H1 (cell line): Measurements from ENCODE around the gene TBX5. TPM values are rescaled to one million over a fixed set of nuclear protein-coding genes. Genes with fewer than 3 reads are reported as not detected.

ENCODE experiments used
- CTCF ChIA-PET: fragments of 300-600 bp; sonication (Branson Sonifier 250); formaldehyde crosslinking; loops from one replicate; lab custom pipeline; 2021; ENCODE audit not compliant: partially characterized antibody; lab: Charles Lee
- POLR2A ChIA-PET: fragments of 300-600 bp; sonication (Branson Sonifier 250); formaldehyde crosslinking; loops from one replicate; lab custom pipeline; 2021; ENCODE audit warnings: inconsistent platforms; ENCODE audit not compliant: partially characterized antibody; lab: Charles Lee
- DNase-seq, 2 experiments: peaks; one replicate each; pipeline versions ENCODE4 v3.0.0 to v3.0.0-alpha.2; 2010 to 2022; ENCODE audit warnings: low spot score in 2 of 2, low read depth in 1 of 2, mixed read lengths in 1 of 2
- FAIRE-seq: peaks from 2 replicates; lab custom pipeline; 2011; peaks lifted over from hg19 to GRCh38; lab: Jason Lieb, UNC
- H2AFZ ChIP-seq: 2 replicates; pipeline ENCODE4 v1.8.1; 2012; ENCODE audit warnings: low read length, inconsistent platforms
- H2AK5ac ChIP-seq: 2 replicates; pipeline ENCODE4 v1.6.1; 2013; ENCODE audit warnings: low read depth, low read length
- H2BK120ac ChIP-seq: replicated peaks from 2 replicates; pipeline ENCODE3; 2013; ENCODE audit warnings: low read depth, low read length, inconsistent platforms
- H2BK12ac ChIP-seq: 2 replicates; pipeline ENCODE4 v1.6.1; 2013; ENCODE audit warnings: low read depth, low read length
- H2BK15ac ChIP-seq: 2 replicates; pipeline ENCODE4 v1.6.1; 2013; ENCODE audit warnings: low read length
- H2BK20ac ChIP-seq: 2 replicates; pipeline ENCODE4 v1.6.1; 2013; ENCODE audit warnings: low read length
- H2BK5ac ChIP-seq: 2 replicates; pipeline ENCODE4 v1.6.1; 2013; ENCODE audit warnings: low read depth, low read length
- H3K14ac ChIP-seq: 2 replicates; pipeline ENCODE4 v1.6.1; 2013; ENCODE audit warnings: inconsistent platforms; ENCODE audit not compliant: insufficient read length
- H3K18ac ChIP-seq: 2 replicates; pipeline ENCODE4 v1.6.1; 2013; ENCODE audit warnings: low read length; ENCODE audit errors: extremely low read depth
- H3K23ac ChIP-seq: 2 replicates; pipeline ENCODE4 v1.6.1; 2013; ENCODE audit warnings: inconsistent platforms; ENCODE audit not compliant: insufficient read length
- H3K23me2 ChIP-seq: 2 replicates; pipeline ENCODE4 v1.6.1; 2013; ENCODE audit warnings: low read depth, low read length
- H3K27ac ChIP-seq: 2 replicates; pipeline ENCODE4 v1.6.1; 2011; ENCODE audit warnings: low read depth, low read length, inconsistent platforms
- H3K27me3 ChIP-seq, 4 experiments: replicated peaks in 1 of 4; 1 replicate in 1 of 4; 2 replicates in 3 of 4; pipeline versions ENCODE4 v1.6.1 to v1.8.1; 2011 to 2013; ENCODE audit warnings: low read length in 3 of 4, mild to moderate bottlenecking in 3 of 4, inconsistent platforms in 2 of 4, mixed read lengths in 2 of 4, moderate library complexity in 1 of 4; ENCODE audit not compliant: control insufficient read depth in 3 of 4, insufficient read depth in 3 of 4; ENCODE audit errors: extremely low read depth in 1 of 4
- H3K36me3 ChIP-seq, 4 experiments: 2 replicates each; pipeline versions ENCODE4 v1.6.1 to v1.8.1; 2011 to 2013; ENCODE audit warnings: mild to moderate bottlenecking in 4 of 4, low read length in 3 of 4, moderate library complexity in 2 of 4, control low read depth in 1 of 4, inconsistent platforms in 1 of 4; ENCODE audit not compliant: insufficient read depth in 4 of 4, control insufficient read depth in 2 of 4
- H3K4ac ChIP-seq: replicated peaks from 2 replicates; pipeline ENCODE3; 2013; ENCODE audit warnings: low read length, low read depth, mixed read lengths, inconsistent platforms; ENCODE audit not compliant: insufficient read length
- H3K4me1 ChIP-seq, 4 experiments: replicated peaks in 1 of 4; 1 replicate in 1 of 4; 2 replicates in 3 of 4; pipeline versions ENCODE4 v1.6.1 to v1.8.1; 2011 to 2013; ENCODE audit warnings: low read length in 3 of 4, inconsistent platforms in 2 of 4, mixed read lengths in 1 of 4; ENCODE audit not compliant: insufficient read depth in 4 of 4, control insufficient read depth in 3 of 4
- H3K4me2 ChIP-seq, 2 experiments: 2 replicates each; pipeline versions ENCODE4 v1.6.1 to v1.8.1; 2011 to 2013; ENCODE audit warnings: low read depth in 2 of 2, low read length in 2 of 2, control low read depth in 1 of 2, inconsistent platforms in 1 of 2, mild to moderate bottlenecking in 1 of 2; ENCODE audit not compliant: insufficient read depth in 1 of 2
- H3K4me3 ChIP-seq, 4 experiments: fragments of 200-600, 300-600 bp in 1 of 4; sonication (generic), shearing (Covaris generic), sonication (Bioruptor Twin) in 1 of 4; 2 replicates each; pipeline versions ENCODE4 v1.5.1 to v1.8.1; 2011 to 2016; ENCODE audit warnings: low read length in 4 of 4, low read depth in 3 of 4, control low read depth in 2 of 4, inconsistent platforms in 2 of 4, mild to moderate bottlenecking in 2 of 4, mixed read lengths in 1 of 4, moderate library complexity in 1 of 4; ENCODE audit not compliant: insufficient read depth in 2 of 4; ENCODE audit errors: extremely low read depth in 1 of 4
- H3K56ac ChIP-seq: replicated peaks from 2 replicates; pipeline ENCODE3; 2013; ENCODE audit warnings: low read depth, mild to moderate bottlenecking, mixed read lengths, low read length, inconsistent platforms; ENCODE audit not compliant: insufficient read length
- H3K79me1 ChIP-seq: 2 replicates; pipeline ENCODE4 v1.6.1; 2013; ENCODE audit warnings: low read depth, low read length, control low read depth
- H3K79me2 ChIP-seq, 2 experiments: 2 replicates each; pipeline versions ENCODE4 v1.6.1 to v1.8.1; 2012 to 2013; ENCODE audit warnings: low read length in 2 of 2, mild to moderate bottlenecking in 2 of 2, inconsistent platforms in 1 of 2; ENCODE audit not compliant: insufficient read depth in 2 of 2, control insufficient read depth in 1 of 2
- H3K9ac ChIP-seq, 4 experiments: replicated peaks in 1 of 4; 1 replicate in 1 of 4; 2 replicates in 3 of 4; pipeline versions ENCODE4 v1.6.1 to v1.8.1; 2011 to 2013; ENCODE audit warnings: low read depth in 3 of 4, low read length in 3 of 4, control low read depth in 2 of 4, mild to moderate bottlenecking in 2 of 4, moderate library complexity in 2 of 4, inconsistent platforms in 1 of 4; ENCODE audit errors: extremely low read depth in 1 of 4
- H3K9me3 ChIP-seq, 2 experiments: 2 replicates each; pipeline versions ENCODE4 v1.6.1 to v1.8.1; 2012 to 2013; ENCODE audit warnings: mild to moderate bottlenecking in 2 of 2, moderate library complexity in 2 of 2, control low read depth in 1 of 2, inconsistent platforms in 1 of 2, low read depth in 1 of 2, low read length in 1 of 2, mixed read lengths in 1 of 2; ENCODE audit not compliant: insufficient read depth in 2 of 2
- H4K20me1 ChIP-seq, 2 experiments: replicated peaks in 1 of 2; 2 replicates each; pipeline versions ENCODE3 to v1.8.1; 2011 to 2013; ENCODE audit warnings: inconsistent platforms in 2 of 2, low read length in 2 of 2, mild to moderate bottlenecking in 1 of 2; ENCODE audit not compliant: insufficient read depth in 2 of 2, control insufficient read depth in 1 of 2
- H4K5ac ChIP-seq: 2 replicates; pipeline ENCODE4 v1.6.1; 2013; ENCODE audit warnings: low read length, low read depth, mixed read lengths, inconsistent platforms; ENCODE audit not compliant: insufficient read length
- H4K8ac ChIP-seq: 2 replicates; pipeline ENCODE4 v1.8.0; 2013; ENCODE audit warnings: mild to moderate bottlenecking, moderate library complexity, low read length, inconsistent platforms; ENCODE audit not compliant: insufficient read depth; ENCODE audit errors: extremely low read depth
- H4K91ac ChIP-seq: replicated peaks from 2 replicates; pipeline ENCODE3; 2013; ENCODE audit warnings: low read length, mixed read lengths, inconsistent platforms; ENCODE audit not compliant: insufficient read length
- E2F6 ChIP-seq: IDR thresholded peaks from 2 replicates; pipeline ENCODE4 v1.6.1; 2012; ENCODE audit warnings: inconsistent platforms
- JUN ChIP-seq: IDR thresholded peaks from 2 replicates; pipeline ENCODE4 v1.6.1; 2011; ENCODE audit warnings: low read depth, mild to moderate bottlenecking, improper control_type of control experiment, low read length
- POLR2A ChIP-seq, 2 experiments: IDR thresholded peaks; 1 replicate in 1 of 2; 2 replicates in 1 of 2; pipeline ENCODE4 v1.6.1; 2011; ENCODE audit warnings: low read depth in 2 of 2, low read length in 2 of 2, mild to moderate bottlenecking in 2 of 2; ENCODE audit errors: control extremely low read depth in 1 of 2
- POLR2AphosphoS5 ChIP-seq: IDR thresholded peaks from 2 replicates; pipeline ENCODE4 v1.6.1; 2011; ENCODE audit warnings: low read depth, low read length
- SIN3A ChIP-seq, 2 experiments: IDR thresholded peaks in 1 of 2; conservative IDR thresholded peaks in 1 of 2; 2 replicates each; pipeline ENCODE4 v1.6.1; 2011 to 2012; ENCODE audit warnings: low read length in 2 of 2, improper control_type of control experiment in 1 of 2, low read depth in 1 of 2, mild to moderate bottlenecking in 1 of 2
- SP2 ChIP-seq: IDR thresholded peaks from 2 replicates; pipeline ENCODE4 v1.6.1; 2012; ENCODE audit warnings: mild to moderate bottlenecking, low read length, inconsistent platforms
- SRF ChIP-seq: IDR thresholded peaks from 2 replicates; pipeline ENCODE4 v1.6.1; 2011; ENCODE audit warnings: mild to moderate bottlenecking, low read depth, low read length, moderate library complexity
- WGBS, 2 experiments: shearing (Covaris generic) in 1 of 2; methylation state at CpG; one replicate each; pipeline versions ENCODE4 v1.1.6 to v1.1.7; 2013 to 2015; ENCODE audit warnings: low lambda C conversion rate in 2 of 2, mixed read lengths in 2 of 2, inconsistent platforms in 1 of 2, low coverage in 1 of 2, missing lambda C conversion rate in 1 of 2; ENCODE audit not compliant: insufficient replicate concordance in 2 of 2, insufficient coverage in 1 of 2, insufficient read length in 1 of 2; ENCODE audit errors: extremely low coverage in 1 of 2, missing lambda C conversion rate in 1 of 2; 5-methylcytosine and 5-hydroxymethylcytosine counted together
- polyA plus RNA-seq, 7 experiments: library from polyadenylated mRNA; depleted of rRNA in 3 of 7; stranded (reverse) in 5 of 7; unstranded in 2 of 7; fragments of >200 nt in 5 of 7; fragments of 200-250 nt in 2 of 7; gene quantifications; 1 replicate in 5 of 7; 2 replicates in 1 of 7; 4 replicates in 1 of 7; pipeline versions ENCODE4 v1.2.1 to v1.2.3, GENCODE V29; 2011 to 2013; ENCODE audit warnings: missing spikeins in 2 of 7, mixed read lengths in 2 of 7
- total RNA-seq: library from RNA; stranded (reverse); fragmentation: NEBNext Ultra II Directional; extraction: Animal tissue kit (Norgen Biotek cat#: 25700); gene quantifications from 2 replicates; pipeline ENCODE4 v1.2.1, GENCODE V29; 2021

Gene TBX5
- total and polyA plus RNA-seq, 2 of the 8 experiments (the other 6 are each of a cell fraction or from before 2014, with no cell fraction given) = 0.05 TPM; not detected in 1

- Histone ChIP-seq H3K27ac (no peak overlapping the region), H3K56ac (no peak overlapping the region), H4K8ac (no peak overlapping the region), H4K5ac (no peak overlapping the region), H3K36me3 (no peaks in the 10 kb centered on the region; a peak in 1 of 8 replicates), H3K27me3 (peaks cover 98 to 100% (median 100%) of the 10 kb centered on the region in 4 experiments), H3K79me1 (no peaks in the 10 kb centered on the region), H3K18ac (no peak overlapping the region), H4K91ac (no peak overlapping the region), H2BK15ac (no peak overlapping the region), H3K23me2 (peaks cover 4% of the 10 kb centered on the region; the same call in 1 of the 2 replicates), H2BK12ac (no peak overlapping the region), H2BK5ac (no peak overlapping the region), H3K9ac (no peak overlapping the region), H2AK5ac (no peak overlapping the region), H3K79me2 (no peaks in the 10 kb centered on the region), H2BK20ac (no peak overlapping the region), H3K14ac (no peak overlapping the region), H3K4me3 (peak overlapping the region in 1 of 4 experiments; percentile 39; a peak in 1 of 8 replicates), H2BK120ac (no peak overlapping the region), H3K23ac (no peak overlapping the region), H2AFZ (no peak overlapping the region), H3K4ac (no peak overlapping the region), H4K20me1 (peaks cover 16 to 24% of the 10 kb centered on the region in 2 experiments), H3K4me2 (peak overlapping the region; percentile 51 to 52; a peak in 1 of 4 replicates), H3K4me1 (peaks cover 10 to 49% (median 26%) of the 10 kb centered on the region in 4 experiments), H3K9me3 (no peaks in the 10 kb centered on the region; a peak in 1 of 4 replicates)
- FAIRE-seq (no peak), DNase-seq (no peak)
- 5% methylated on average over 12 of the region's 12 CpGs; no CpG with 5 or more reads in 1 of the 2 experiments for WGBS, 2 experiments
- CTCF ChIA-PET = interaction anchor here (1.0 to 2.4 kb wide), 5 partner anchors 9 to 429 kb away, joined by 3 to 9 read pairs (median 3); no protein-coding TSS in a partner anchor
- TF ChIP-seq JUN = no peak
- TF ChIP-seq SRF = no peak
- no peak for TF ChIP-seq SIN3A (conservative IDR thresholded peaks at IDR 0.05 in 1 of 2, IDR thresholded peaks at IDR 0.05 in 1 of 2; ENCODE audit: low read depth in 1 of 2, low read length in 2 of 2)
- TF ChIP-seq POLR2AphosphoS5 = no peak
- no peak for TF ChIP-seq SP2
- no peak for TF ChIP-seq E2F6
- no peak for TF ChIP-seq POLR2A (IDR thresholded peaks at IDR 0.05; ENCODE audit: control extremely low read depth in 1 of 2, low read depth in 2 of 2, low read length in 2 of 2)
- POLR2A ChIA-PET = interaction anchor here (1.2 to 1.7 kb wide), 2 partner anchors 29 to 32 kb away, joined by 4 to 5 read pairs; no protein-coding TSS in a partner anchor
Observed at GRCh38 chr12:114409852-114410600, 4.1 kb upstream of the TBX5 start.
